GM21717 (cell line): ENCODE measurements around the gene ALAS1.

ENCODE experiments used
- ATAC-seq: cut with Tn5 transposase; IDR thresholded peaks from one replicate; pipeline ENCODE4 v1.9.1; 2021; ENCODE audit warnings: mild to moderate bottlenecking, moderate library complexity; ENCODE audit not compliant: unreplicated experiment

ALAS1 gene

GRCh38 chr3:52220380-52221026, 22.5 kb downstream of the ALAS1 start:
- peak; percentile 43 for ATAC-seq

GRCh38 chr3:52221141-52221562, 23.2 kb downstream of the ALAS1 start:
- no peak for ATAC-seq

- ATAC-seq, result no peak
These were observed 23.8 kb downstream of the ALAS1 start for GRCh38 chr3:52221563-52222318.

- ATAC-seq, result no peak
These were observed 24.6 kb downstream of the ALAS1 start for GRCh38 chr3:52222319-52223221.

GRCh38 chr3:52223449-52224408, 25.8 kb downstream of the ALAS1 start:
- no peak for ATAC-seq

GRCh38 chr3:52225452-52226228, 27.7 kb downstream of the ALAS1 start, which contains the start of gene TLR9:
TSS of gene TLR9 (minus strand) at chr3:52225645. CDS start at chr3:52225529, 116 bp downstream.
- ATAC-seq, result peak; percentile 73

GRCh38 chr3:52226229-52226817, 28.4 kb downstream of the ALAS1 start:
- ATAC-seq, result peak; percentile 7

GRCh38 chr3:52227117-52227516, 29.2 kb downstream of the ALAS1 start:
- ATAC-seq, result no peak

- ATAC-seq, result no peak
These were observed 29.8 kb downstream of the ALAS1 start for GRCh38 chr3:52227766-52228165.

- no peak for ATAC-seq
These were observed 30.3 kb downstream of the ALAS1 start for GRCh38 chr3:52228266-52228665.

- no peak for ATAC-seq
These were observed 30.9 kb downstream of the ALAS1 start for GRCh38 chr3:52228751-52229291.

- no peak for ATAC-seq
These were observed 31.7 kb downstream of the ALAS1 start for GRCh38 chr3:52229656-52230055.

- ATAC-seq, result no peak
These were observed 32.5 kb downstream of the ALAS1 start for GRCh38 chr3:52230461-52230860.

GRCh38 chr3:52230889-52231499, 33.0 kb downstream of the ALAS1 start:
- no peak for ATAC-seq

- no peak for ATAC-seq
These were observed 33.7 kb downstream of the ALAS1 start for GRCh38 chr3:52231502-52232278.

GRCh38 chr3:52232279-52233107, 34.5 kb downstream of the ALAS1 start:
- no peak for ATAC-seq
